ENCODE measurements around the gene AXL.

Gene AXL

DNA sequence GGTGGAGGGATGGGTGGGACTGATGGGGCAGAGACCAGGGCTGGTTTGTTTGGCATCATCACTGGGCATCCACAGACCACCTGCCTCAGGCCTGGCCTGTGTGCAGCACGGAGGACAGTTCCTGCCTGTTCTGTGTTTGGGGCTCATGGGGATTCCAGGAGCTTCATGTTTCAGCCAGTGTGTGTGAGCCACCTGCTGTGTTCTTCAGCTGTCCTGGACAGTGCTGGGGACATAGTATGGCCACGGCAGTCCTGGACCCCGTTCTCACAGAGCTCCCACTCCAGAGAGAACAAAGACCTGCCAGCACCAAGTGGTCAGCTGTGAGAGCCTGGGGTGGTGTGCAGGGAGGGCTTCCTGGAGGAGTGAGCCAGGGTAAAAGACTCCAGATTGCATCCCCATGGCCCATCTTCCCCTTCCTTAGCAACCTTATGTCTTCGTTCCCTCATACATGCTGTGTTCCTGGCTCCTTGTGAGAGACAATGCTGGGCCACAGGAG, 89.0 kb downstream of the AXL start:
- TF ChIP-seq, protein P1, sequence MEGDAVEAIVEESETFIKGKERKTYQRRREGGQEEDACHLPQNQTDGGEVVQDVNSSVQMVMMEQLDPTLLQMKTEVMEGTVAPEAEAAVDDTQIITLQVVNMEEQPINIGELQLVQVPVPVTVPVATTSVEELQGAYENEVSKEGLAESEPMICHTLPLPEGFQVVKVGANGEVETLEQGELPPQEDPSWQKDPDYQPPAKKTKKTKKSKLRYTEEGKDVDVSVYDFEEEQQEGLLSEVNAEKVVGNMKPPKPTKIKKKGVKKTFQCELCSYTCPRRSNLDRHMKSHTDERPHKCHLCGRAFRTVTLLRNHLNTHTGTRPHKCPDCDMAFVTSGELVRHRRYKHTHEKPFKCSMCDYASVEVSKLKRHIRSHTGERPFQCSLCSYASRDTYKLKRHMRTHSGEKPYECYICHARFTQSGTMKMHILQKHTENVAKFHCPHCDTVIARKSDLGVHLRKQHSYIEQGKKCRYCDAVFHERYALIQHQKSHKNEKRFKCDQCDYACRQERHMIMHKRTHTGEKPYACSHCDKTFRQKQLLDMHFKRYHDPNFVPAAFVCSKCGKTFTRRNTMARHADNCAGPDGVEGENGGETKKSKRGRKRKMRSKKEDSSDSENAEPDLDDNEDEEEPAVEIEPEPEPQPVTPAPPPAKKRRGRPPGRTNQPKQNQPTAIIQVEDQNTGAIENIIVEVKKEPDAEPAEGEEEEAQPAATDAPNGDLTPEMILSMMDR (conservative IDR thresholded peaks at IDR 0.05), result 0 out of 2 replicates have a peak, but pooled peaks have one; percentile 62
- peak overlapping the region; percentile 94 for H3K27ac ChIP-seq

DNA sequence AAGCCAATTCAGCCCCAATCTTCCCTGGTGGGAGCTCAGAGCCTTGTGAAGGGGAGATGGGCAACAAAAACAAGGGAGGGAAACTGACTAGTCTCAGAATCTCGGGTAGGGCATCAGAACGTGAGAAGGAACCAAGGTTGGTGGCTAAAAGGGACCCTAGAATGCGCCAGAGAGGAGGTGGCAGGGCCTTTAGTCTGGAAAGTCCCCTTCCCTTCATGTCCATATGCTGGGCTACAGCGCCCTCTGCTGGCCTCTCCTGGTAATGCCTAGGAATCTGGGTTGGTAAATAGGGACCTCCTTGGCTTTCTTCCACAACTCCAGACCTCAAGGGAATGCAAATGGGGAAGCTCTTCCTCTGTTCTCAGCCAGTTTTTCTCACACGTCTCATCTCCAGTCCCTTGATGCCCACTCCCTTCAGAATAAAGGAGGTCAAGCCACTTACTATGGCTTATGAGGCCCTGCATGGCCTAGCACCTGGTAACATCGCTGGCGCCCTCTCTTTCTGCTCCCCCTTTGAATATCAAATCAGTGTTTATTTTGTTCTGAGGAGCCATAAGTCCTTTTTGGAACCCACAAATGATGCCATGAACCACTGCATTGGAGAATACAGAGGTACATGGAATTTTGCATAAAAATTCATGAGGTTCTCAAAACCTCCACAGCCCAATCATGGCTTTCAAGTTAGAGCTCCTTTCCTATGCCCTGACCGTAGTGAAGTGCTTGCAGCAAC, 89.6 kb downstream of the AXL start:
- peak overlapping the region; percentile 94 for H3K27ac ChIP-seq
- TF ChIP-seq, protein P1 (conservative IDR thresholded peaks at IDR 0.05), result peak; percentile 98

DNA sequence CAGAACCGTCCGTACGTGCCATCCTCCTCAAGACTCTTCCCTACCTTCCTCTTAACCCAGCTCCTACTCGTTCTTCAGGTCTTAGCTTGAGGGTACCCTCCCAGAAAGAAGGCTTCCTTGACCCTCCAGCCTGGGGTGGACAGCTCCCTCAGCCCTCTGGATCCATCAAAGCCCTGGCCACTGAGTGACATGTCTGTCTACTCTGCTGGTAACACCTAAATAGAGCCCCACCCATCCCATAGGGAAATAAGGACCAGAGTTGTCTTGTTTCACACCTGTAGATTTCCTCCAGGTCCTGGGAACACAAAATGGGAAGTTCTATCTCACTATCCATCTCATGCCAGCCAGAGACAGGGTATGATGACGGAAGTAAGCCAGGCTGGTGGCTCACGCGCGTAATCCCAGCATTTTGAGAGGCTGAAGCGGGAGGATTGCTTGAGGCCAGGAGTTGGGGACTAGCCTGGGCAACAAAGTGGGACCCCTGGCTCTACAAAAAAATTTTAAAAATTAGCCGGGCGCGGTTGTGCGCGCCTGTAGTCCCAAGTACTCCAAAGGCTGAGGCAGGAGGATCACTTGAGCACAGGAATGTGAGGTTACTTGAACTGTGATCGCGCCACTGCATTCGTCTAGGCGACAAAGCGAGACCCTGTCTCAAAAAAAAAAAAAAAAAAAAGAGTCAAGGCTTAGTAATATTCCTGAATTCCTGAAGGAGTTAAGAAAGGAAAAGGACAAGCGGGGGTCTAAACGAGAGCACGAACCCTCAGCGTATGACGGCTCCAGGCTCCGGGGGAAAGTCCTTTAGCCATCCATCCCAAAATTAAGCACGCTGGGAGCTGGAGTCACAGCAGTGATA, 90.4 kb downstream of the AXL start:
- peak overlapping the region; percentile 94 for H3K27ac ChIP-seq
- TF ChIP-seq, protein P1 (conservative IDR thresholded peaks at IDR 0.05), result no peak

DNA sequence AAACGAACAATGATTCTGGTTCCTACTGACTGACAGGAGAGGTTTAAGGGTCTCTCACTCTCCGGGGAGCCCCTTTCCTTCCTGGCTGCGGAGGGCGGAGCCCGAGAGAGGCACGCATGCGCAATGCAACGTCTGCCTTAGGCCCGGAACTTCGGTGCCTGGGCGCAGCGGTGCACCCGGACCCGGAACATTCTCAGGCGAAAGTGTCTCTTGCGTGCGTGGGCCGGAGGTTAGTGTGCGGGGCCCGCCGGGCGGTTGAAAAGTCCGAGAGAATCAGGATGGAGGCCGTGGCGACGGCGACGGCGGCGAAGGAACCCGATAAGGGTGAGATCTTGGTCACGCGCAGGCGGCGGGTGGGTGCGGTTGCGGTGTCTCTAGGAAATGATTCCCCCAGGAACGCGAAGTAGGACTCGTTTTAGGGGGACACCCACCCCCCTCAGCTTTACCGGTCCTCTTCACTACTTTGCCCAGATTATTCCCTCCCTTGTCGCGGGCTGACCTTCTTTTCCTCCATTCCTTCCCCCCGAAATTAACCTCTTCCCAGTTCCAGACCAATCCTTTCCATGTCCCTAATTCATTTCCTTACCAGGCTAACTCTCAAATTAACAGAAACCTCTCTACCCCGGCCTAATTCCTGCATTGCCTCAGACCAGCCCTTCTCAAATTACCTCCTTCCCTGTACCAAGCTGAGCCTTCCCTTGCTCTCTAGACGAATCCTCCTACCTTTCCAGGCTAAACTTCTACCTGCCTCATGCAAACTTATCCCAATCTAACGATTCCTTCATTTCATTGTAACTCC, 91.2 kb downstream of the AXL start, which contains the start of gene CCDC97:
Gene CCDC97, plus strand, starts transcription at position 140 of the 799 bp plus-strand sequence. Its CDS starts 139 bp downstream, at position 279.
- TF ChIP-seq, protein P1 (conservative IDR thresholded peaks at IDR 0.05), result no peak
- H3K27ac ChIP-seq, result peak within 1 kb of the TSS; percentile 94

DNA sequence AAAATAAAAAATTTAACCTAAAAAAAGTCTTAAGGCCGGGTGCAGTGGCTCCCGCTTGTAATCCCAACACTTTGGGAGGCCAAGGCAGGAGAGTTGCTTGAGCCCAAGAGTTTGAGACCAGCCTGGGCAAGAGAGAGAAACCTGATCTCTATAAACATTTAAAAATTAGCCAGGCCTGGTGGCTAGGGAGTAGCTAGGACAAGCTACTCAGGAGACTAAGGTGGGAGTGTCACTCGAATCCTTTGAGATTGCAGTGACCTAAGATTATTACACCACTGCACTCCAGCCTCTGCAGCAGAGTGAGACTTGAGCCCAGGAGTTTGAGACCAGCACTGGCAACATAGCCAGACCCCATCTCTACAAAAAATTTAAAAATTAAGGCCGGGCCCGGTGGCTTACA, 92.0 kb downstream of the AXL start:
- H3K27ac ChIP-seq, result peak overlapping the region; percentile 94
- TF ChIP-seq, protein P1 (conservative IDR thresholded peaks at IDR 0.05), result no peak
